CD4-positive, alpha-beta T cell treated with Interleukin-4 for 1 hour (primary cell): ENCODE results near the gene HOXB3.
"Not testable (repeated sequence)": the region's sequence is repeated elsewhere in the genome, so short reads cannot be mapped to it uniquely, and the experiment has no call there.

Source experiments
- DNase-seq, 2 donors: peaks; one replicate each; pipeline ENCODE4 v3.0.0-alpha.2; 2020 to 2022

Gene HOXB3

DNA sequence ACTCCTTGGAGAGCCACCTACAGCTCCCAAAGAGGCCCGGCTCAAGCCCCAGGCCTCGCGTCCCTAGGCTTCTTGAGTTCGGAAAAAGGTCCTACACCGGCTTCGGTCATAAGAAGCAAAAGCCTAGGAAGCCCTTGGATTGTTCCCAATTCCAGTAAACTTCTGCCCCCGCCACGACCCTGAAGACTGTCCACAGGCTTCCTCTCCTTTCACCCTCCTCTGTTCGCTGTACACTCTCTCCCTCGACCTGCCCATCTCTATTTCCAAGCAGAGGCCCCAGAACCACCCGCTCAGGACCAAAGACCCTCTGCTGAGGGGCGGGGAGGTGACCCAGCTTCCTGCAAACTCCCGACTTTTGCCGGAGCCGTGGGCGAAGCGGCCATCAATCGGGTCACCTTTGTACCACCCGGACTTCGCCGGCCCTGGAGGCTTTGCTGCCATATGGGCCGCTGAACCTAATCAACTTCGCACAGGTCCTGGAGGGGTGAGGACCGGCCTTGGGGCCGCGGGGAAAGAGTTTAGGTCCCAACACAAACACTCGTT lies 47.9 kb downstream of the HOXB3 start:
- peak in 1 of 2 donors; percentile 39 for DNase-seq

DNA sequence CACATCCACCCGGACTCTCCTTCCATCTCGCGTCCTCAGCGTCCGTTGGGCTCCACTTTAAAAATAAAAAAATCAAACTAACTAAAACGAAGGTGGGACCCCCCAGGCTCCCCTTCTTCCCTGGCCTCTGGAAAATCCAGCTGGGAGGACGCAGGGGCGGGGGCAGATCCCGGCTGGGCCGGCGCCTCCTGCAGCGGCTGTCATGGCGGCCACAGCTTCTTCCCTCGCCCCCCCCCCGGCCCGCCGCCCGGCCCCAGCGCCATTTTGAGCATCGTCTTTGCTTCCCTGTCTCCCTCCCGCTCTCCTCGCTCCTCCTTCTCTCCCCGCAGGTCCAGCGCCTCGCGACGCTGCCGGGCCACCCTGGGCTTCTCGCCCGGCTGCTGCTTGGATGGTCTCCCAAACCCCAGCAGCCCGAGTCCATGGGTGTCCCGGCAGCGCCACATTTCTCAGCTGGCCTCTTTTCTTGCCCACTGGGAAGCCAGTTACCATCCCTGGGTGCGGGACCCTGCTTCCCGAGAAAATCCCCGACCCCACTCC lies 48.4 kb downstream of the HOXB3 start:
- peak; percentile 36 to 51 for DNase-seq

DNA sequence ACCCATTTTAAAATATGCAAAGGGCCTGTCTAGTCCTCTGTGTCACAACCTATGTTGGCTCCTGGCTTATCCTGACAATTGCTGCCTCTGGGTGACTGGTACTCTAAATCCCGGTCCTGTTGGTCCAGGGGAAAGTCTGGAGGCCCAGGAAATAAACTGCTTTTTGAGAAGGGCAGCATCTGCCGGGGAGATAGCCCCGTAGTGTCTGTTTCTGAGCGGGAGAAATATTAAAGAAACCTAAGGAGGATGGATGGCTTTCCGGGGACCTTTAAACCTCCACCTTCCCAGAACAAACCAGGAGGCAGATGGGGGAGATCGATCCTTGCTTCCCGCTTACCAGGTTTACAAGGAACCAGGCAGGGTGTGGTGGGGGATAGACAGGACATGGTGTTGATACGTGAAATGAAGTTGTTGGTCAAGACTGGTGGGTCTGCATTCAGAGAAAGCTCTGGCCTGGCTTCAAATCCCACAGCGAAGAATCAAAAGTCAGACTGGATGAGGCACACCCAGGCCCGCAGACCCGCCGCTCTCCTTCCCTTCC lies 48.9 kb downstream of the HOXB3 start:
- DNase-seq = no peak

DNA sequence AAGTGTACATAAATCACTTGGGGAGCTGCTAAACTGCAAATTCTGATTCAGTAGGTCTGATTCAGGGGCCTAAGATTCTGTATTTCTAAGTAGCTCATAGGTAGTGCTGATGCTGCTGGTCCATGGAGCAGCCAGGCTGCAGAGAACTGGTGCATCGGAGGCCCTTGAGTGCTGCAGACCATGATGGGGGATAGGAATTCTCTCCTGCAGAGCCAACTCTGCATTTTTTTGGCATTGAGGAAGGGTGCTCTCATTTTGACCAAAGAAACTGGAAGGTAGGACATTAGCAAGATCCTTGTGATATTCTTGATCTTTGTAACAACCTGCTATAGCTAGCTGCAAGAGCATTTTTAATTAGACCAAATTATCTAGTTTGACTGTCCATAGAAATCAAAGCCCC lies 49.8 kb downstream of the HOXB3 start:
- DNase-seq = no peak

DNA sequence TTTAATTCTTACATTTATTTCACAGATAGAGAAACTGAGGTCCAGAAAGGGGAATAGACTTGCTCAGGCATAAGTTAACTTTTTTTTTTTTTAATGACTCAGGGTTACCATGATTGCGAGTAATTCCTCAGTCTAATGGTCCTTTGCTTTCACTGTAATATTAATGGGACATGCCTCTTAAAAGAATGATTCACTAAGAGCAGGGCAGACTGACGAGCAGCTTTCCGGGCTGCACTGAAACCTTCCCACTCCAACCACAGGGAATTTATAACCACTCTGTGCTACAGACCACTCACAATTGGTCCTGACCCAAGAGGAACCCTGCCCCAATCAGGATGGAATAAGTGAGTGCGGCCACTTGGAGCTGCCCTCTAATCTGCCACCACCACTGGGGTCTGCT lies 50.9 kb downstream of the HOXB3 start:
- DNase-seq = no peak

DNA sequence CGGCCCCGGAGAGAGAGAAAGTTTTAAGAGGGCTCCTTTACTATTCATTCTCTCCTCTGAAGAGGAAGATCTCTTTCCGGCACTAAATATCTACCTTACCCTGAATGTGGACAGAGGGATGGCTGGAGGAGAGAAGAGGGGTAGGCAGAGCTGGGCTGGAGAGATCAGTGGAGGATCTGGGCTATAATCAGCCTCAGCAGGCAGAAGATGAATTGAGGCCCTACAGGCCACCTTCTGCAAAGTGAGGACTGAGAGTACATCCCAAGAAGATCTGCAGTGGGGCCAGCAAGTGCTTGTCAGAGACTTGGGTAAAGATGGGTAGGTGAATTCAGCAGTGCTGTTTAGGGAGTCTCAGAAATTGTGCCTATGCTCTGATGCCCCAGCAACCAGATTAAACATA lies 52.7 kb downstream of the HOXB3 start:
- DNase-seq = no peak

DNA sequence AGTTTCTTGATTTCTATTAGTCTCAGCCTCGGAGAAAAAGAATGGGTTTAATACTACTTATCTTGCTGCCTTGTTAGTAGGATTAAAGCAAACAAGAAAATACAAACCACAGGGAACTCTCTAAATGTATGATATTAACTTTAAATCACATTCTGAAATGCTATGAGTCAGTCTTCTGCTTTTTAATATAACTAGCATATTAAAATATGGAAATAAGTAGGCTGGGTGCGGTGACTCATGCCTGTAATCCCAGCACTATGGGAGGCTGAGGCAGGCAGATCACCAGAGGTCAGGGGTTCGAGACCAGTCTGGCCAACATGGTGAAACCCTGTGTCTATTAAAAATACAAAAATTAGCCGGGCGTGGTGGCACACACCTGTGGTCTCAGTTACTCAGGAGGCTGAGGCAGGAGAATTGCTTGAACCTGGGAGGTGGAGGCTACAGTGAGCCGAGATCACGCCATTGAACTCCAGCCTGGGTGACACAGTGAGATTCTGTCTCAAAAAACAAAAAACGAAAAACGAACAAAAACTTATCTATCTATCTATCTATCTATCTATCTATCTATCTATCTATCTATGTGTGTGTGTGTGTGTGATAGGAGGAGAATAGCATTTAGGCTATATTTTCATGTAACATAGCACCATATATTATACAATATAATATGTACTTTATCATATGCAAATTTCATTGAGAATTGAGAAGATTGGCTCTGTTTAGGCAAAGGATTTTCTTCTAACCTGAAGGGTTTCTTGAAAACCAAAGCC lies 54.1 kb downstream of the HOXB3 start:
- DNase-seq = not testable (repeated sequence)

DNA sequence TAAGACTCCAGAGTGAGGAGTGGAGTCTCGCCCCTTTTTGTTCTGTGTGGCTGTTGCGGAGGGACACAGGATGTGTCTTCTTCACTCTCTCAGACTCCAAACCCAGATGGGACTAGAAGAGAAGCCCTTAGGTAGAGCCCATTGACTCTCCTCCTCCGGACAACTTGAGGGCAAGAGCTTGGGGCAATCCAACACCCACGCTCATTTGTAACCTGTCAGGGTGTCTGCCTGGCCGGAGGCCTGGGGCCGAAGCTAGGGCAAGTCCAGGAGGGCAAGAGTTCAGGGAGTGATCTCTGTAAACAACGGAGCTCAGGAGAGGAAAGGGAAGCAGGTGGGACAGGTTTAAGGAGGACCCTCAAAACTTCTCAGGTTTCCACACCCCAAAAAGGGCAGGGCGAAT lies 57.8 kb downstream of the HOXB3 start:
- DNase-seq = no peak

DNA sequence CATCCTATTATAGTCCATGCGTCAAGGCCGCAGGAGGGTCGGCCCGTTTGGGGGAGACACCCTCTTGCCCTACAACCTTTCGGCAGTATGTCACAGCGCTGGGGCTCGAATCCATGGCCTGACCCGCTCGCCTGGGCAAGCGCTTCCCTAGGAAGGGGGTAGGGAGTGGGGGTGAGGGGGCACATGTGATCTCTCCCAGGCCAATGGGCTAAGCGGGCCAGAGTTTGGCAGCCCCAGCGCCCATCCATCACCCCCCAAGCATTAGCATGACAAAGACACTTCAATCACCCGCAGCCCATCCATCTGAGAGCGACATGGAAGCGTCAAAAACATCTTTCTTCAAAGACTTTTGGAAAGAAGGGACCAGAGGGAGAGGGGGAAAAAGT lies 59.2 kb downstream of the HOXB3 start, which contains the start of gene HOXB1:
Gene HOXB1 (minus strand): TSS at position 125 of the 386 bp plus-strand sequence. CDS start 107 bp downstream, at position 18.
- DNase-seq = no peak

DNA sequence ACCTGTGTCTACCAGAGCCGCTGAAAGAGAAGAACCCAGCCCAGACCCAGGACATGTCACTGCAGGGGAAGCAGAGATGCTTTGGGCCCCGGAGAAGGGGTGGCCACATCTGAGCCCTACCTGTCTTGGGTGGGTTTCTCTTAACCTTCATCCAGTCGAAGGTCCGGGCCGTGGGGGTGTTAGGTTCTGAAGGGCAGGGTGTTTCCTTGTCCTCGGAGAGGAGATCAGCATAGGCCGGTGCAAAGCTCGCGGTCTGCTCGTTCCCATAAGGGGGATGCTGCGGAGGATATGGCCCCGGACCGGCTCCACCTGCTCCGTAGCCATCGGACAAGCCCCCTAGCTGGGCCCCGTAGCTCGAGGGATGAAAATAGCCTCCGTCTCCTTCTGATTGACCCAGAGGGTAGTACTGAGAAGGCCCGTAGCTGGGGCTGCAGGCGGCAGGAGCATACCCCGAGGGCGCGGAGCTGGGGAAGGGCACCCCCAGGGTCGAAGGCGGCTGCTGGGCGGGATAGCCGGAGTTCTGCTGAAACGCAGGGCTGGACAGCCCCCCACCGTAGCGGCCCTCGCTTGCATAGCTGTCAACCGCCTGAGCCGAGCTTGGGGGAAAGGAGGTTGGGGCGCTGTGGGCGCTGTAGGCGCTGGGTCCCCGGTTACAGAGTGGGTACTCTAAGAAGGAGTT lies 59.7 kb downstream of the HOXB3 start:
- no peak for DNase-seq

DNA sequence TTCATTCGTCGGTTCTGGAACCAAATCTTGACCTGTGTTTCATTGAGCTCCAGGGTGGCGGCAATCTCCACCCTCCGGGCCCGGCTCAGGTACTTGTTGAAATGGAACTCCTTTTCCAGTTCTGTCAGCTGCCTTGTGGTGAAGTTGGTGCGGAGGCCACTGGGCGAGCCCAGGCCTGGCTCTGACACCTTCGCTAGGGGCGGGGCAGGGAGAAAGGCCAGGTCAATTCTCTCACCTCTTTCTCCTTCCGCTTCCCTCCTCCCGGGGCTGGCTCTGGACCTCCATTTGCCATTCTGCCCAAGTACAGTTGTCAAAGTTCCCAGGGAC lies 60.4 kb downstream of the HOXB3 start:
- no peak for DNase-seq

DNA sequence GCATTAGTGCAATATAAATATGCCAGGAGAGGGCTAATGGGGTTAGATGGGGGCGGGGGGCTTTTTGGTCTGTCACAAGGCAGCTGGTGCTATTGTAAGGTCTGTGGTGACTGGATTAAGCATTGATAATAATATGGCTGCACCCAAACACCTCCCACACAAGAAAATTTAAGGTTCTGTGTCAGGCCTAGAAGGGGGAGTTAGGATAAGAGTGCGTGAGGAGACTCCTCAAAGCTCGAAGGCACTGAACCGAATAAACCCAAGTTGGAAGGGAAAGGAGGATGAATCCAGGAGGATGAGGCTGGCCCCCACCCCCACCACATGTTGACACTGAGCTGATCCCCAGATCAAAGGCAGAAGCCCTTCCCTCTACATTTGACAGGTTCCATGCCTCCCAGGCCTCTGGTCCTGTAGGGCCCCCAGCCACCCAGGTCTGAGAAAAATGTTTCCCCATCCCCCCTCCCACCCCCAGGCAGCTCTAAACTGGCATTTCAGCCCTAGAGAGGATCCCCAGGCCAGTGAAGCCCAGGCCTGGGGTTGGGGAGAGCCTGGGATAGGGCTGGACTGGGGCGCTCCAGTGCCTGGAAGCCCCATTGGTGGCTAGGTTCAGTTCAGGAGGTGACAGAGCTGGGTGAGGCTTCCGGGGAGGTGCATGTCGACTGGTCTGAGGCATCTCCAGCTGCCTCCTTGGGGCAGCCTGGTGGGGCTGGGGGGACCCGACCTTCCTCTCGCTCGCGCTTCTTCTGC lies 60.9 kb downstream of the HOXB3 start:
- DNase-seq = no peak

DNA sequence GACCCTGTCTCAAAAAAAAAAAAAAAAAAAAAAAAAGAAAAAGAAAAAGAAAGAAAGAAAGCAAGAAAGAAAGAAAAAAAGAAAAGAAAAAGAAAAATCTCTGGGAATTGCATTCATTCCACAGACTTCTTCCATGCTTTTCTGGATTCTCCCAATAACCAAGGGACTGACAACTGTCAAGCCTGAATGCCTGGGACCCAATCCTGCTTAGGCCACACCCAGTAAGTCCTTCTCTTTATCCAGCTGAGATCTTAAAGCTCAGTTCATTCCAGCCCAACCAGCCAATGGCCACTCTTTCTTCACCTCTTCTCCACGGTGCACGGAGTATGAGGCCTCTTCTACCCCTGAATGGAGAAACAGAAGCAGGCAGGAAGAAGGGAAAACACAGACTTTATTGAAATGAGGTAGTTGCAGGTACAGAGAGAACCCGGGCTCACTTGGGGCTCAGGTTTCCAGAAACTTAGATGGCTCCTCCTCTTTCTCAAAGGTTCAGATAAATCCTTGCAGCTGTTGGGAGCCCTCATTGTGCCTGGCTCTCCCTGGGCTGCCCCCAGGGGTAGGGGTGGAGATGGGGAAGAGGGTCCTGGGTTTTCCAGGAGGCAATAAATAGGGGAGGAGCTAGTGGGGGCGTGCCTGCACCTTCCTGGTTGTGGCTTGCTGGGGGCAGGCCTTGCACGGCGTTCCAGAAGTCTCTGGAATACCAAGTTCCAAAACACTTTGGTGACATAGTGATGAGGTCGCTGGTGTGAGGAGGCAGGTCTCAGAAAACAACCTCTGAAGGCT lies 61.7 kb downstream of the HOXB3 start:
- DNase-seq = no peak

DNA sequence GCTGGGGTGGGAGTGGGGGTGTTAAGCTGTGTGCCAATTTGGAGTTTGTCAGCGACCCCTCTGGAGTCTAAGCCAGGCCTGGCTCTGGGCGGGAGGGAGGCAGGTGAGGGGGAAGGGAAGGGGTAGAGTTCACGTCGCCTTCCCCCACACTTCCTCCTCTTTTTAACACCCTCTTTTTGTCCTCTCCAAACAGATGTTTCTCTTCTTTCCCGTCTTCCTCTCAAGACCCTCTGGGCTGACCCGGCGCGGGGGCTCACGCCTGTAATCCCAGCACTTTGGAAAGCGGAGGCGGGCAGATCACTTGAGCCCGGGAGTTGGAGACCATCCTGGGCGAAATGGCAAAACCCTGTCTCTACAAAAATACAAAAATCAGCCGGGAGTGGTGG lies 62.5 kb downstream of the HOXB3 start:
- DNase-seq = no peak

DNA sequence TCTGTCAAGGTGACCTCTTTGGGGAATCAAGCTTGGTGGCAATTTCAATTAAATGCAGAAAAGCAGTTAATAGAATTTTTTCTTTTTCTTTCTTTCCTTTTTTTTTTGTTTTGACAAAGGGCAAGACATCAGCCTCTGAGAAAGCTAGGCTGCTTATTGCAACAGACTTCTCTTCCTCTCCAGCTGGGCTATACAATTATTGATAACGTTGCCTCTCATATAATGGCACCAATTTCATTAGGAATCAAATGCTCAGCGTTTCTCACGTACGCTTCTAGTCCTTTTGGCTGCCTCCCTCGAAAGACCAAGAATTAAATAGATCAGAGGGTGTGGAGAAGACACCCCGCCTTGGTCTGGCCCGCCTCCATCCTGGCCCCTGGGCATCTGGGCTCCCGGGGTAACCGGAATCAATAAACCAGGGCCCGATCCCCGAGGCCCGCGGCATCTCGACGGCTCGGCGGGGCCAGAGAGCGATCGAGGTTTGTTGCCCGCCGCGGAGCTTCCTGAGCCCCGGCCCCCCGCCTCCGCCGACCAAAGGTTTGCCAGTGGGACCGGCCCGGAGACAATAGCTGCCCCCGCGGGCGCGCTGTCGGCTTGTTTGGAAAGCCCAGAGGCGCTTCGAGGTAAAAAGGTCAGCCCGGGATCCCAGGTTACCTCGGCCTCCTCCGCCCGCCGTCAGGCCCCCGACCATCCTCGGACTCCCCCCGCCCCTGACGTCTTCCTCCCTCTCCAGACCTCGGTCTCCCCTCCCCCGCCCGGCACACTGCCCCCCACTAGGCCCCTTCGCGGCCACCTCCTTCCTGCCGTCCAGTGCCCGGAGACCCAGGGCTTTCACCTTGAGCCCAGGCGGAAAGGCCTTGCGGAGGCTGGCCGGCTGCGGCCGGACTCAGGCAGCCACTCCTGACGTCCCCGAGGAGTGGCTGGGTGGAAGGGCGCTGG lies 63.2 kb downstream of the HOXB3 start:
- no peak for DNase-seq

DNA sequence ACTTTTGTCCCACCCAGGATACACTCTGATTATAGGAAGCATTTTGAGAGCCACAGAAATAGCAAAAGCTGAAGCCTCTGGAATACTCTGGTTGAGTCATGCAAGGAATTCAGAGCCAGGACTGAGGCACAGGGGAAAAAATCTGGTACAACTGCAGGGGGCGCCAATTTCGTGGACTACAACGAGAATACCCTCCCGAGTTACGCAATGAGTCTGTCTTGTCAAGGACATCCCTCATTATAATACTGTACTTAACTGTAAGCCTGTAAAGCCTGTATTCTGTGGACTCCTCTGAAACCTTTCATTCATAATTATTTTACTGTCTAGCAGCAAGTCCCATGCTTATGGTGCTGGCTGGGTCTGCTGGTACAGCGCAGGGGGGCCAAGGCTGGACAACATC lies 67.0 kb downstream of the HOXB3 start:
- no peak for DNase-seq

DNA sequence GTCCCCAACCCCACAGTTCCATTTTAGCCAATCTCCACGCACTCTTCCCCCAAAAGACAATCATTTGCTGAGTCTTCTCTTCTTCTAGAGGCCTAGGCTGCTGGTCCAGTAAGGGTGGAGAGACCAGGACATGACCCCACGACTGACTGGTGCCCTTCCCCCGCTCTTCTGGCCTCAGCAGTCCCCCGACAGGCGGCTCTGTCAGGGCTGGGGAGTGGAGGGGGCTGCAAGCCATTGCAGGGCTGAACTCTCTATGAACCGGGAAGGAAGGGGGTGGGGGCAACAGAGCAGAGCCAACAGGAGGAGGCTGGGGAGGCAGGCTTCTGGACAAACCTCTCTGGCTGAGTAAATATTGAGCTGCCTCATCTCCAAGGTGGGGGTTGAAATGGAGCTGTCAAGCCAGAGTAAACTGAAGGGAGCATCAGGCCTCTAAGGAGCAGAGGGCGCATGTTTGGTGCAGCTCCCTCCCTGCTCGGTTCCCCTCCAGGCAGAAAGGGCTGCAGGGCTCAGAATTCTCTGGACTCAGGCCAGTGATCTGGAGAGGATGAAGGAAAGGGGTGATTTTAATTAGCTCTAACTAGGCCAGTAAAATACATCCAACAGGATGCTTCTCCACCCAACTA lies 67.9 kb downstream of the HOXB3 start:
- DNase-seq = no peak

DNA sequence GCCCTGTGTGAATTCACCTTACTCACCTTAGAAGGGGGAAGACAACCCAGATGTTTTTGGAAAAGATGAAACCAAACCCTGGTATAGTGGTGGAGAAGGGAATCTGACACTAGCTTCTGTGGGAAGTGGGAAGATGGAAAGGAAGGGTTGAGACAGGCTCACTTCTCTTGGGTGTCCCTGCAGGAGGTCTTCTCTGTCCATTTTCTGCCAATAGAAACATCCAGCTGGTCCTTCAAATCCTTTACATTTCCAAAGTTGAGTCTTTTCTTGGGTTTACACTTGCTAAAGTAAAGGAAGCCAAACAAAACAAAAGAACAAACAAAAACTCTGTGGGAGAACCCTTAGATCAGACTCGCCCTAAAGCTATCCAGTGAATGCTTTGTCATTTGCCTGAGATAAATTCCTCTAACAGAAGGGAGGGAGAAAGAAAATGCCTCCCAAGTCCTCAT lies 69.4 kb downstream of the HOXB3 start:
- DNase-seq = no peak

DNA sequence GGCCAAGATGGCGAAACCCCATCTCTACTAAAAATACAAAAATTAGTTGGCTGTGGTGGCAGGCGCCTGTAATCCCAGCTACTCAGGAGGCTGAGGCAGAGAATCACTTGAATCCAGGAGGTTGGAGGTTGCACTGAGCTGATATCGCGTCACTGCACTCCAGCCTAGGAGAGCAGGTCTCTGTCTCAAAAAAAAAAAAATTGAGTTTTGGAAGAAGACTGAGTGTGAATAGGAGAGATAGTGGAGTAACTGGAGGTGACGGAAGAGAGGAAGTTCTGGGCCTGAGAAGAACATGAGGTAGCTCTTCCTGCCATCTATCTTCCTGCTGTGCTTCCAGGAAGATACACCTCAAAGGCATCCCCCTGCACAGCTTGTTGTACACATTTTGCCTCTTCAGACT lies 70.6 kb downstream of the HOXB3 start:
- DNase-seq = no peak

DNA sequence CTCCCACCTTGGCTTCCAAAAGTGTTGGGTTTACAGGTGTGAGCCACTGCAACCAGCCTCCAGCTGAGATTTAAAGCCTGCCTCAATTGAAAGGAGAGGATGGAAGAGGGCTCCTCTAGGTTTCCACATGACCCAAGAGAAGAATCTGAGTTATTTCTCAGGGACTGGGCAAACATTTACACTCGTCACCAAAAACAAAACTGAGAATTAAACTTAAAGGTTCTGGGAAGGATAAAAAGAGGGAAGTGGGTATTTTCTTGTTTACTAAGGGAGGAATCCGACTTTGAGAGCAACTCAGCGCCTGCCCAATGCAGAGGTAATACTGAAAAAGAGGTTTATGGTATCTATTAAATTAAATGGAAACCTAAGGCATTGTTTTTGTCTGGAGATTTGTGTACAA lies 72.6 kb downstream of the HOXB3 start:
- no peak for DNase-seq
